GM12874 (cell line): ENCODE results near the gene TMA16.

Experiments
- TF ChIP-seq, protein P1 (sequence below): IDR thresholded peaks from 2 replicates; pipeline ENCODE4 v1.5.1; 2011; ENCODE audit warnings: low read depth, mild to moderate bottlenecking, control low read depth, low read length, moderate library complexity; ENCODE audit not compliant: insufficient read depth

TMA16 gene

GRCh38 chr4:163565226-163566135 is 71.0 kb downstream of the TMA16 start:
- TF ChIP-seq, protein P1, sequence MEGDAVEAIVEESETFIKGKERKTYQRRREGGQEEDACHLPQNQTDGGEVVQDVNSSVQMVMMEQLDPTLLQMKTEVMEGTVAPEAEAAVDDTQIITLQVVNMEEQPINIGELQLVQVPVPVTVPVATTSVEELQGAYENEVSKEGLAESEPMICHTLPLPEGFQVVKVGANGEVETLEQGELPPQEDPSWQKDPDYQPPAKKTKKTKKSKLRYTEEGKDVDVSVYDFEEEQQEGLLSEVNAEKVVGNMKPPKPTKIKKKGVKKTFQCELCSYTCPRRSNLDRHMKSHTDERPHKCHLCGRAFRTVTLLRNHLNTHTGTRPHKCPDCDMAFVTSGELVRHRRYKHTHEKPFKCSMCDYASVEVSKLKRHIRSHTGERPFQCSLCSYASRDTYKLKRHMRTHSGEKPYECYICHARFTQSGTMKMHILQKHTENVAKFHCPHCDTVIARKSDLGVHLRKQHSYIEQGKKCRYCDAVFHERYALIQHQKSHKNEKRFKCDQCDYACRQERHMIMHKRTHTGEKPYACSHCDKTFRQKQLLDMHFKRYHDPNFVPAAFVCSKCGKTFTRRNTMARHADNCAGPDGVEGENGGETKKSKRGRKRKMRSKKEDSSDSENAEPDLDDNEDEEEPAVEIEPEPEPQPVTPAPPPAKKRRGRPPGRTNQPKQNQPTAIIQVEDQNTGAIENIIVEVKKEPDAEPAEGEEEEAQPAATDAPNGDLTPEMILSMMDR = no peak

- TF ChIP-seq, protein P1 = no peak
Measured at GRCh38 chr4:163566257-163566796, 71.8 kb downstream of the TMA16 start.

DNA sequence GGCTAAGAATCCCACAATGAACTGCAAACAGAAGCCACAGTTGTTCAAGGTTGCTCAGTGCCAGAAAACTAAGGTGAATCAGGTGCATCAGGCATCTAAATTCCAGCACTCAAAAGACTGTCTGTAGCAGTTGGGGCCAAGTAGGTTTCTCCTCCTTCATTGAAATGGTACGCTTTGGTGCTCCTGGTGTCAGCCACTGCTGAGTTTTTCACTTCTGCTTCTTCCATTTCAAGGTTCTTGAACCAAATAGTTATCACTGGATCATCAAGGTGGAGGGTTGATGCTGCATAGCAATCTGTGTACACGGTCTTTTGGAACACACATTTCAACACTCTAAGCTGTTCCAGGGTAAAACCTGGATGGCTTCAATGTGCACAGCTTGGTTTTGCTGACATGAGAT is 74.4 kb downstream of the TMA16 start:
- TF ChIP-seq, protein P1 = no peak
